HG03469 (cell line): ENCODE data around the gene CDPF1.
A peak's percentile ranks its signal among the peaks of the same experiment; 100 is the strongest.

ENCODE experiments used
- ATAC-seq: cut with Tn5 transposase; IDR thresholded peaks from one replicate; pipeline ENCODE4 v1.9.1; 2021; ENCODE audit warnings: mild to moderate bottlenecking, moderate library complexity, moderate number of reproducible peaks; ENCODE audit not compliant: unreplicated experiment

CDPF1 gene

GRCh38 chr22:46250035-46250782 lies at the start of gene CDPF1:
TSS of gene CDPF1 (minus strand) at chr22:46250293. CDS start at chr22:46248284, 2,009 bp downstream.
- peak; percentile 64 for ATAC-seq

GRCh38 chr22:46299101-46299500 lies 49.0 kb upstream of the CDPF1 start:
- ATAC-seq: no peak

GRCh38 chr22:46297151-46297812 lies 47.2 kb upstream of the CDPF1 start:
- ATAC-seq: no peak

GRCh38 chr22:46296257-46297150 lies 46.4 kb upstream of the CDPF1 start, which contains the start of gene GTSE1:
TSS of gene GTSE1 (plus strand) at chr22:46296870. CDS start at chr22:46297401, 531 bp downstream.
- peak; percentile 78 for ATAC-seq

GRCh38 chr22:46295277-46295971 lies 45.3 kb upstream of the CDPF1 start:
- ATAC-seq: no peak

- ATAC-seq: no peak
Observed at GRCh38 chr22:46294784-46295183, 44.7 kb upstream of the CDPF1 start.

GRCh38 chr22:46293577-46294260 lies 43.6 kb upstream of the CDPF1 start:
- ATAC-seq: no peak

GRCh38 chr22:46292732-46293131 lies 42.6 kb upstream of the CDPF1 start:
- ATAC-seq: no peak

- ATAC-seq: no peak
Observed at GRCh38 chr22:46292173-46292572, 42.1 kb upstream of the CDPF1 start.

- ATAC-seq: no peak
Observed at GRCh38 chr22:46290843-46291785, 41.0 kb upstream of the CDPF1 start.

- ATAC-seq: no peak
Observed at GRCh38 chr22:46290121-46290842, 40.2 kb upstream of the CDPF1 start.

- no peak for ATAC-seq
Observed at GRCh38 chr22:46289244-46289891, 39.3 kb upstream of the CDPF1 start.

GRCh38 chr22:46288846-46289243 lies 38.8 kb upstream of the CDPF1 start:
- ATAC-seq: no peak

- no peak for ATAC-seq
Observed at GRCh38 chr22:46287873-46288751, 38.0 kb upstream of the CDPF1 start.

- ATAC-seq: no peak
Observed at GRCh38 chr22:46286941-46287872, 37.1 kb upstream of the CDPF1 start.

GRCh38 chr22:46286006-46286405 lies 35.9 kb upstream of the CDPF1 start:
- ATAC-seq: no peak
